ENCODE measurements around the gene TEX48.

The TEX48 gene

GRCh38 chr9:114676901-114677300 lies 5.1 kb downstream of the TEX48 start:
- Histone ChIP-seq H3K4me1 (ENCODE audit: control insufficient read depth, insufficient read depth, low read length) (peaks cover 3% of the 10 kb centered on the region), H3K9me3 (ENCODE audit: control insufficient read depth, insufficient read depth, low read depth, low read length) (no peaks in the 10 kb centered on the region), H3K4me3 (ENCODE audit: low read depth, low read length) (no peak overlapping the region), H3K36me3 (ENCODE audit: control insufficient read depth in 2 of 2, insufficient read depth in 1 of 2, low read length in 2 of 2) (no peaks in the 10 kb centered on the region), H3K27ac (ENCODE audit: extremely low read depth, low read depth, low read length) (no peak overlapping the region)
- ChIA-PET POLR2A (interaction anchor here (0.7 to 1.9 kb wide), 3 partner anchors 89 to 232 kb away, joined by 4 to 7 read pairs (median 4); partner anchors contain the start of gene ATP6V1G1), CTCF (interaction anchor here (0.7 to 10.6 kb wide), 12 partner anchors 12 to 338 kb away, joined by 3 to 296 read pairs (median 8); no protein-coding TSS in a partner anchor)
- TF ChIP-seq GLIS2 (tag by site-specific recombination; IDR thresholded peaks at IDR 0.05), result no peak
- TF ChIP-seq ZBTB11 (tag by site-specific recombination; conservative IDR thresholded peaks at IDR 0.05; ENCODE audit: low read depth), result no peak
- no peak for TF ChIP-seq ZNF169 (tag by site-specific recombination; IDR thresholded peaks at IDR 0.05)
- no peak for TF ChIP-seq KLF16 (tag by site-specific recombination; IDR thresholded peaks at IDR 0.05)
- no peak for TF ChIP-seq ZNF121 (tag by site-specific recombination; IDR thresholded peaks at IDR 0.05)
- no peak for TF ChIP-seq ZNF658 (tag by site-specific recombination; IDR thresholded peaks at IDR 0.05)
- TF ChIP-seq ZNF843 (tag by site-specific recombination; IDR thresholded peaks at IDR 0.05), result no peak
- TF ChIP-seq KLF8 (tag by site-specific recombination; IDR thresholded peaks at IDR 0.05), result no peak
- TF ChIP-seq KLF7 (tag by site-specific recombination; IDR thresholded peaks at IDR 0.05; ENCODE audit: borderline replicate concordance), result no peak
- no peak for TF ChIP-seq ZNF148 (tag by site-specific recombination; IDR thresholded peaks at IDR 0.05; ENCODE audit: borderline replicate concordance)
- TF ChIP-seq ATF2 (tag by site-specific recombination; IDR thresholded peaks at IDR 0.05; ENCODE audit: low read depth), result no peak
- TF ChIP-seq ZNF529 (tag by site-specific recombination; IDR thresholded peaks at IDR 0.05; ENCODE audit: insufficient replicate concordance), result no peak
- TF ChIP-seq ZNF354C (tag by site-specific recombination; IDR thresholded peaks at IDR 0.05; ENCODE audit: borderline replicate concordance, low read depth), result no peak
- no peak for TF ChIP-seq ZFP69B (tag by site-specific recombination; IDR thresholded peaks at IDR 0.05)
- no peak for TF ChIP-seq ZNF629 (tag by site-specific recombination; IDR thresholded peaks at IDR 0.05)
- TF ChIP-seq ZNF639 (tag by site-specific recombination; IDR thresholded peaks at IDR 0.05), result no peak
- TF ChIP-seq ZBTB1 (tag by site-specific recombination; IDR thresholded peaks at IDR 0.05), result no peak
- TF ChIP-seq ZBTB48 (tag by site-specific recombination; IDR thresholded peaks at IDR 0.05), result no peak

Measured in HEK293 (cell line).